ENCODE results near the gene PHKB.
"Not testable (repeated sequence)": the region's sequence is repeated elsewhere in the genome, so short reads cannot be mapped to it uniquely, and the experiment has no call there.

Gene PHKB

DNA sequence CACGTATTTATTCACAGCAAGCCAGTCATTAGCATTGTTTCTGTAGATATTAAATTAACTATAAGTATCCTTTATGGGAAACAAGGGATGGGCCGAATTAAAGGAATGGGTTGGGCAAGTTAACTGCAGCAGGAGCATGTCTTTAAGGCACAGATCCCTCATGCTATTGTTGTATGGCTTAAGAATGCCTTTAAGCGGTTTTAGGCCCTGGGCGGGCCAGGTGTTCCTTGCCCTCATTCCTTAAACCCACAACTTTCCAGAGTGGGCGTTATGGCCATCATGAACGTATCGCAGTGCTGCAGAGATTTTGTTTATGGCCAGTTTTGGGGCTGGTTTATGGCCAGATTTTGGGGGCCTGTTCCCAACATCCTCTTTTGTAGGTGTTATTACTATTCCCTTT lies 9.1 kb downstream of the PHKB start:
- DNase-seq = no peak

DNA sequence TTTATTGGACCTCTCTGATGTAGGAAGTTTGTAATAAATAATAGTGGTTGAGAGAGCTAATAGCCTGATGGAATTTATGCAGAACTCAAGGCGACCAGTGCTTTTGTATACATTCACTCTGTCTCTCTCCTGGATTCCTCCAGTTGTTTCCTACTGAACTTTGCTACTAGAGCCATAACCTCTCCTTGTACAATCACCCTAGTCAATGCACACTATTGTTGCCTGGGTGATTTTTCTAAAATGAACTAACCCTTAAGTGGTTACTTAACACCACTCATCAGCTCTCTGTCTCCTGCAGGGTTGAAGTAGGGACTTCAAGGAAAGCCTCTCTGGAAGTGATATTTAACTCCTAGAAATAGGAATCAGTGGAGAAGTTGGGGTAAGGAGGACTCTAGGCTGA lies 9.7 kb downstream of the PHKB start:
- no peak for DNase-seq

DNA sequence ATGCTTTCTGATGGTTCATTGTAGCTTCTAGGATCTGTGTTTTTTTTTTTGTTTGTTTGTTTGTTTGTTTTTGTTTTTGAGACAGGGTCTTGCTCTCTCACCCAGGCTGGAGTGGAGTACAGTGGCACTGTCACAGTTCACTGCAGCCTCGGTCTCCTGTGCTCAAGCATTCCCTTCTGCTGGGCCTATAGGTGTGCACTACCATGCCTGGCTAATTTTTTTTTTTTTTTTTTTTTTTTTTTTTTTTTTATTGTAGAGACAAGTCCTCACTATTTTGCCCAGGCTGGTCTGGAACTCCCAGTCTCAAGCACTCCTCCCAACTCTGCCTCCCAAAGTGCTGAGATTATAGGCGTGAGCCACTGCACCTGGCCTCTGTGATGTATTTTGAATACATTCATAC lies 11.9 kb downstream of the PHKB start:
- not testable (repeated sequence) for DNase-seq

DNA sequence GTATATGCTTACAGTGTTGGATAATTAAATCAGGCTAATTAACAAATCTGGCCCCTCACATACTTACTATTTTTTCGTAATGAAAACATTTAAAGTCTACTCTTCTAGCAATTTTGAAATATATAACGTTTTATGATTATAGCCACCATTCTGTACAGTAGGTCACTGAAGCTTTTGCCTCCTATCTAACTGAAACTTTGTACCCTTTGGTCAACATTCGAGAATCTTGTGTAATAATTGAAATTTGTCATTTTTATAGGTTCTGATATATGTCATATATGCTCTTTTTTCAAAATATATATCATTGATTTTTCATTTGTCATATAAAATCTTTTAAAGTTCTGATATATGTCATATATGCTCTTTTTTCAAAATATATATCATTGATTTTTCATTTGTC lies 12.7 kb downstream of the PHKB start:
- no peak for DNase-seq

DNA sequence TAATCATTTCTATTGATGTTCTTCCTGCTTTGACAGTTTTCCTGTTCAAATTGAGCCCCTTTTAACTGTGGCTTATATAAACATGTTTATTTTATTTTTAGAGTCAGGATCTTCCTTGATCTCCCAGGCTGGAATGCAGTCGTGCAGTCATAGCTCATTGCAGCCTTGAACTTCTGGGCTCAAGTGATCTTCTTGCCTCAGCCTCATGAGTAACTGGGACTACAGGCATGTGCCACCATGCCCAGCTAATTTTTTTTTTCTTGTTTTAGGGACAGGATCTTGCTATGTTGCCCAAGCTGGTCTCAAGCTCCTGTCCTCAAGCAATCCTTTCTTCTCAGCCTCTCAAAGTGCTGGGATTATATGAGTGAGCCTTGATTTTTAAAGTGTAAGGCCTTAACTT lies 14.7 kb downstream of the PHKB start:
- no peak for DNase-seq

DNA sequence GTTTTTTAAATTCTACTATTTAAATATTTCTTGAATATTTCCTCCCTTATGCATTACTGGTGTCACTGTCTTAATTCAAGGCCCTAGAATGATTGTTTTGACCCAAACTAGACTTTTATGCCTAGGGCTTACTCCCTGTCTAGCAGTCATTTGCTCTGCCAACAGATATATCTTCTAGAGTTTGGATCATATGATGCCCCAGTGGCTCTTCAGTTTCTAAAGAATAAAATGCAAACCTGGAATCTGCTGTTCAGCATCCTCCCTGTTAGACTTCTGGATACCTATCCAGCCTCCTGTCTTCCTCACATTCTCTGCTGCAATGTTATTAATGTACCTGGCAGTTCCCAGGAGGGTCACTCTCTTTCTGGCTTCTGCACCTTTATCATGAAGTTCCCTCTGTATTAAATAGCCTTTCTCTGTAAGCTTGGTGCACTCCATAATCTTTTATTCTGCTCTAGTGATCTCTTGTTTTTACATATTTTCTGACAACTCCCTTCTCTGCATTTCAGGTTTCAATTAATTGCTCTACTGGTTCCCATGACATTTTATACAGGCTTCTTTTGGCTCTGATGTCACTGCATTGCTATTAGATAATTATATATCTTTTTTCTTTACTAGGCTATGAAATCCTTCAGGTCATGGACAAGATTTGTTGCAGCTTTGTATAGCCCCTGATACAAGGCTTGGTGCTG lies 15.7 kb downstream of the PHKB start:
- DNase-seq = no peak

DNA sequence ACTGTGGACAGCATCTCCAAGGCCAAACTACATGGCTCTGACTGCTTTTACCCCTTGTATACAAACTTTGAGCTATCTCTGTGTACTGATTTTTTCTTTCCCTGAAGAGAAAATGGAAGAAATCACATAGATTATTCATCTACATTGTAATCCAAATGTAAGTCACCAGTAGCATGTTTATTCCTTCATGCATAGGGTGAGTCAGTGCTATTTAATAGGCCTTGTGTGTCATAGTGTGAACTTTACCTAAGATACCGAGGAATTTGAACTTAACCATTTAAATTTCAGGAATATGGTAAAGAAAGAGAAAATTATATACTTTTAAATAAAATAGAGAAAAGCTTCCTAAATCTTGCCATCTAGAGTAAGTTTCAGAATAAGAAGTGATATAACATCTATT lies 16.5 kb downstream of the PHKB start:
- no peak for DNase-seq

DNA sequence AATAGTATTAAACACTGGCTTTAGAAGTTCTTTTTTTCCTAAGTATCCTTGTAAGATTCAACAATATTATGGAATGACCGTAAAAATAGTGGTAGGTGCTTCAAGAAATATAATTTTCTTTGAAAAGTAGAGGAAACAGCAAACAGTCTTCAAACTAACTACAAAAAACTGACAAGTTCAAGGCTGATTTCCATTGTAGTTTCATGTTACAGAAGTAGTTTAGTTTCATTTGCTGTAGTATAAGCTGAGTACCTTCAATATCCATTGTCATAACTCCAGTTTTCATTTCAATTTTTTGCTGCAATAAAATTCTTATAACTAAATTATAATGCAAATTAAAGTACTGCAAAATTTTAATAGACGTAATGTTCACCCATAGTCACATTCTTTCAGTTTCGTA lies 19.3 kb downstream of the PHKB start:
- no peak for DNase-seq

DNA sequence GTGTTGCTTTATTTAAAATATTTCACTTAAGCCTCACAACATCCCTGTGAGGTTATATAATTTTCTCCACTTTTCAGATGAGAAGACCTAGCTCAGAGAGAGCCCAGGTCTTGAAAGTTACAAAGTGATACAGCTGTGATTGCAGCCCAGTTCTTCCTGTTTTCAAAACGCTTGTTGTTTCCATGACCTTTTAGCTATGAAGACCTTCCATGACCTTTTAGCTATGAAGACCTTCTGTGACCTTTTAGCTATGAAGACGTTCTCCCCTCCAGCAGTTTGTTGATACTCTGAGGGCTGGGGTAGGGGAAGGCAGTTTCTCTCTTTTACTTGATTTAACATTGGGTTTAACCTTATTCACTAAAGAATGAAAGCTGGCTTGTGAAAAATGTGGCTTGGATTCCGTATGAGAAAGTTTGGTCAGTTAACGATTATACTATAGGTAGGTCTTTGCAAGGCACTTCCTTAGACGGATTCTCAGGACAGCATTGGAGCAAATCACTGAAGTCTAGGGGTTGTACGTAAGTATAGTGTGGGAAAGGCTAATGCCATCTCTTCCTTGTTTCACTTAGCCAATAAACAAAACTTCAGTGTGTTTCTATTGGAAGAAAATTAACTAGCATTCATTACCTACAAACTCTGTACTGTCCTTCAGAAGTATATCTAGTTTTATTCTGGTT lies 20.7 kb downstream of the PHKB start:
- no peak for DNase-seq

DNA sequence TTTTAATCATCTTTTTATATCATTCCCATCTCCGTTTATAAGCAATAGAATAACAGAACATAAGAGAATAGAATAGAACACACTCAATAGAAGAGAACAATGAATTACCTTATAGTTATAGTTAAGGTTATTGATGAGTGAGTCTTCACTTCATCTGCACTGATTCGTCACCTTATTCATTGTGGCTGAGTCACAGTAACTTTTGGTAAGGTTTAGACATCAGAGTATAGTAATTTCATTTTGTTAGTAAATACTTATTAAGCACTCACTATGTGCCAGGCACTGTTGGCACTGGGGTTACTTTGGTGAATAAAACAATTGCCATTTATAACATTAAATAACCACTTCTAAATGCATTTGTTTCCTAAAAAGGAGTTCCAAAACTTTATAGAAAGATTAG lies 22.5 kb downstream of the PHKB start:
- DNase-seq = no peak

DNA sequence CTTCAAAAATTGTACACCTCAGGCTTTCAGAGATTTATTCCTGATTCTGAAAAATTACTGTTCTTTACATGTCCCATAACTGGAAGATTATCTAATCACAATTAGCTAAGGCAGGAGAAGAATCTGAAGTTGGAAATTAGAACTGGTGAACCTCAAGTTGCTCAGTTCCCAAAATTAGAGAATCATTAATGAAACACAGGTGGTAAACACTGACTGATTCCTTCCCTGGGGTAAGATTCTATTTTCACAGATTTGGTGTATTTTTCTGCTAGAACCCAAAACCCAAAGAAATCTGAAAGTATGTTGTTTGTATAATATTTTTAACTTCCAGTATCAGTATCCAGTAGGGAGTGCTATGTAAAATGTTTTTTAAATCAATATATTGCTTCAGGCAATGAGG lies 25.7 kb downstream of the PHKB start:
- DNase-seq = no peak

DNA sequence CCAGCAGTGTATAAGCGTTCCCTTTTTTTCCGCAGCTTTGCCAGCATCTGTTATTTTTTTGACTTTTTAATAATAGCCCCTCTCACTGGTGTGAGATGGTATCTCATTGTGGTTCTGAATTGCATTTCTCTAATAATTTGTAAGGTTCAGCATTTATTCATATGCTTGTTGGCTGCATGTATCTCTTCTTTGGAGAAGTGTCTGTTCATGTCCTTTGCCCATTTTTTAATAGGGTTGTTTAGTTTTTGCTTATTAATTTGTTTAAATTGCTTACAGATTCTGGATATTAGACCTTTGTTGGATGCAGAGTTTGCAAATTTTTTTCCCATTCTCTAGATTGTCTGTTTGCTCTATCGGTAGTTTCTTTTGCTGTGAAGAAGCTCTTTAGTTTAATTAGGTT lies 26.9 kb downstream of the PHKB start:
- DNase-seq = no peak

DNA sequence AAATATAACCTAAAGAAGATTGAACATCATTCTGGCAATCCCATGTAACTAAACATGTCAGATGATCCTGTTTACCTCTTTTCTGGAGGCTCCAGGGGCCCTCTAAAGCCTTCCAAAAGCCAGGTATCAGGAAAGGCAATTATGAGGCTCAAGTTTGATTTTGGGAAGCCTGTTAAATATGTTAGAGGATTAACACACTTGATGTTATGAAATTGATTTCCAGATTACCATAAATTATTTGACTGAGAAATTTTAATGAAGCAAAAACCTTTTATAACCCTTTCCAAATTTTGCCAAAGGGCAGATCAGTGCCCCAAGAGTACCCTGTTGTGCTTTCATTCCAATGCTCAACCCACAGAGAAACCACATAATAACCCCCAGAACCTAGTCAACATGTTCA lies 29.3 kb downstream of the PHKB start:
- no peak for DNase-seq

DNA sequence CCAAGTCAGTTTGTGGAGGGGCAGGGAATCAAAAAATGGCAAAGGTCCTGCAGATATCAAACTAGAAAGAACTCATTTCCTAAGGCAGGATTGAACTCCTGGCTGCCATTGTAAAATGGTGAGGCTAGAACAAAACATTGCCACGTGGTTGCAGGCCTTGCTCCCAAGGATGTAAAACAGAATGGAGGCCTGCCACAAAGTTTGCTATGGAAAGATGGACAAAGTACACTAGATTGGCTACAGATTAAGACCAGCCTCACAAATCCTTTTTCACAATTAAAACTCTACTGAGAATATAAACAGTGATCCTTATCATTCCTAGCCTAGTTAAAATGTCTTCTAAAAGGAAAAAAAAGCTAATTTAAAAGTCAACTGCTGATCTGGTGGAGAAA lies 30.9 kb downstream of the PHKB start:
- no peak for DNase-seq

DNA sequence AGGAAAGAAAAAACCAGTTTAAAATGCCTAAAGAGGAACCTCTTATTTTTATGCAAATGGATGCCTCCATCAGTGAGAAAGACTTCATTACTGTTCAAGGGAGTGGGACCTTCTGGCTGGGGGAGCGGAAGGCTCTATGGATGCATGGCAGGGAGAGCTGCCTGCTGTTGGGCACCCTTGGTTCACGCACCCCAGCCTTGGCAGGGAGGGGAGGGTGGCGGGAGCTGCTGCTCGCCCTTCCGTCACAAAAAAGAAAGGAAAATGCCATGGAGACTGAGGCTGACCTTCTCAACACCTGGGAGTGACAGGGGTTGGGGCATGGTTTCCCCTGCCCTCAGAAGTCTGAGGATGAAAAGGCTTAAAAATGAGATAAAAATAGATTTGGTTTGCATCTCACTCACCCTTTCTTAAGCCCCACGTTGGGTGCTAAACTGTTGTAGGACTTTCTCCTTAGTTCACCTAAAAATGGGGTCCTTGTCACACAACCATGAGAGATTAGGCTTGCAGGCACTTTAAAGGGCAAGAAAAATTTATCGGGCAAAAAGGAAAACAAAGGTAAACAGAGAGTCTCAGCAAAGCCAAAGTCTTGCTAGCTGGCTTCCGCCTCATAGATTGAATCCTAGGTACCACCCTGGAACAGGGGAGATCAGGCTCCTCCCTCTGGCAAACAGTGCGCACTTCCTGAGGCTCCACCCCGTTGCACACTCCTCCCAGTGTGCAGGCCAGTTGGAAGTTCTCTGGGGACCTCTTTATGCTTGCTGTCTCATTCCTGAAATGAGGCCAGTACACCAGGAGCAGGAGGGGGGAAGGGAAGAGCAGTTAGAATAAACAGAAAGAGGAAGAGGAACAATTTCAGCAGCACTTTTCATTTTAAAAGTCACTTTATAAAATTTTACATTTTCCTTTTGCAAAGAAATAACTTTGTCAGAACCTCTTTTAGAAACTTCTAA lies 31.6 kb downstream of the PHKB start:
- no peak for DNase-seq

DNA sequence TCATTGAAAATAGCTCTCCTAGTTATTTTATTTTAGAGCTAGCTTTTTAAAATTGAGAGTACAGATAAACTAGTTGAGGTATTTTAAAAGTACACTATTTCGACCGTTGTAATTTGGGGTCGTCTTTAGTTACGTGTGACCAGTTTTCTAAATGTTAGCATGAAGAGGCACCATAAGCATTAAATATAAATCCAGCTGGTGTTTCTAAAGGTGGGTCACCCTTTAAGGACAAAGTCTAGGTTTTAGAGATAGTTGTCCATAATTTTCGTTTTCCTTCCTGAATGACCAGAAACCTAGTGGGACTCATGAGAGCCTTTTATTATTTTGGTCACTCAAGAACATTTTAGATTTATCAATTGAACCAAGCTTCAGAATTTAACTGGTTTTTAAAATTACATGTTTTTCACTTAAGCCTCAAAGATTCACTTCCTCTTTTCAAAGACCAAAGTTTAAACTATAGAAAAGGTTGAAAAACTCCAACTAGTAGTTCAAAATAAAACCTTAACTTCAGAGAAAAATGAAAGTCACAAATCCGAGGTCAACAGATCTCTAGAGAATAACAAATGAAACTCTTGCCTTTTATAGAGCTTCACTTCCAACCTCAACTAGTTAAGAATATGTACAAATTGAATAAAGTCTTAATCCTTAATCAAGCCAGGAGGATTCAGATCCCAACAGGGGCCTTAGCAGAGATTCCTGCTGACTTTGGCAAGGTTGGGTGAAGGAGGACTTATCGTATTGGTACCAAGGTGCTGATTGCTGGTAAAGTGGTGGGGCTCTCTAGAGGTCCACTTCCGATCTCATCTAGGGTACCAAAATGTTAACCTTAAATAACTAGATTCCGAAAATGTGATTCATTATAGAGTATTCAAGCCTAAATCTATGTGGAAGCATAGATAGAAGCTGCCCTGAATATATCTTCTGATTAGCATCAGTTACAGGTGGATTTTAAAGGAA lies 32.5 kb downstream of the PHKB start:
- no peak for DNase-seq

DNA sequence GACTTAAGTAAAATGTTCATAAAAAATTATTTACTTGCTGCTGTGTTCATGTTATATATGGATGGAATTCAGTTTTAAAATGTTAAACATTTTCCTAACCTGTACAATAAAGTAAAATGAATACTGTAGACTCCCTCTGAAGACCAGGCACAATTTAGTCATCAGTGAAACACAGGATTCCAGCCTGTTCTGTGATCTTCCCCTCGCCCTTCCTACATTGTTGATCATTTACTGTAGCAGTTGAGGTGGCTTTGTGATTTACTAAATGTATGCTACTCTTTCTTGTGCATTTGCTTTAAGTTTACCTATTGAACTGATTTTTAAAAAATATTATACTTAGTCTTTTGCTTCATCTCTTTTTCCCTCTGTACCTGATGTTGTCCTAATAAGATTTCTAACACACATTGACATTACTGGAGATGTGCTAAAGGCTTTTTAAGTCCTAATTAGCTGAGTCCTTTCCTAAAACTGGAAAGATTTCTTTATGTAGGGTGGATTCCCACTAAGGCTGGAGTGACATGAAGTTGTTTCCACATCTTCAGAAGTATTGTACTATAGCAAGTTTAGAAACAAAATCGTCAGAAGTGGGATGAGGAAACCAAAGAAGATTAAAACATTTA lies 38.1 kb downstream of the PHKB start:
- no peak for DNase-seq

DNA sequence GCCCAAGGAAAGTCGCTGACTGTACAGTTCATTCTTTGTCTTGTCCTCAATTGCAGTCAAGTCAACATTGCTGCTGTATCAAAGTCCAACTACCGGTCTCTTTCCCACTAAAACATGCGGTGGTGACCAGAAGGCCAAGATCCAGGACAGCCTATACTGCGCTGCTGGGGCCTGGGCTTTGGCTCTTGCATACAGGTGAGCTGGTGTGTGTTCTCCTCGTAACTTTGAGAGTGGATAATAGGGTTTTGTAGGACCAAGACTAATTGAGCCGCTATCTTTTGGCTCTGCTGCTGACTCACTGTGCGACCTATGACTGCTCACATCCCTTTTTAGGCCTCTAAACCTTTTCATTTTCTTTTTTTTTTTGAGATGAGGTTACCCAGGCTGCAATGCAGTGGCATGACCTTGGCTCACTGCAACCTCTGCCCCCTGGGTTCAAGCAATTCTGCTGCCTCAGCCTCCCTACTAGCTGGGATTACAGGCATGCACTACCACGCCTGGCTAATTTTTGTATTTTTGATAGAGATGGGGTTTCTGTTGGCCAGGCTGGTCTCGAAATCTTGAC lies 38.7 kb downstream of the PHKB start:
- DNase-seq = no peak

DNA sequence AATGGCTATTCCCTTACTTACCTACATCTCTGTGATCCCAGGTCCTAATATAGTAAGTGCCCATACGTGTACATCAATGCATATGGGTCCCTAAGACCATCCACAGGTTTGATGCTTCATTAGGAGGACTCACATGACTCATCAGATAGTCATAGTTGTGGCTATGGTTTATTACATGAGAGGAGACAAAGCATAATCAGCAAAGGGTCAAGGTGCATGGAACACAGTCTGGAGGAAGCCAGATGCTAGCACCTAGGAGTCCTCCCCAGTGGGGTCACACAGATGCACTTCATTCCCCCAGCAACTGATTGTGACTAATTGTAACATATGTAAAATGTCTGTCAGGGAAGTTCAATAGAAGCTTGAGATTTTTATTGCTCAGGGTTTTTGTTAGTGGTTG lies 42.8 kb downstream of the PHKB start:
- no peak for DNase-seq

DNA sequence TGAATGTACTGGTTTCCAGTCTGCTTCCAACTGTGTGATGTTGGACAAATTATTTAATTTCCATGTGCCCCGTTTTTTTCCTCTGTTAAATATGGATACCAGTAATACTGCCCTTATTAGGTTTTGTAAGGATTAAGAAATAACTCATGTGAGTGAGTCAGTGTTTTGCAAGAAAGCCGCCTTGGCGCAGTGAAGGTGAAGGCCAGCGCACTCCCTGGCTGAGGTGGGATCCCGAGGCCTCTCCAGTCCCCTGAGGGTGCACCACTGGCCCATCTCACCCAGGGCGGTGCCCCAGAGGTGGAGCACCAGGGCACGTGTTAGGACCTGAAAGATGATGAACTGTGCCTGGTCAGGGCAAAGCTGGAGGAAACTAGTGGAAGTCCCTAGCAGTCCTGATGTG lies 43.5 kb downstream of the PHKB start:
- no peak for DNase-seq

DNA sequence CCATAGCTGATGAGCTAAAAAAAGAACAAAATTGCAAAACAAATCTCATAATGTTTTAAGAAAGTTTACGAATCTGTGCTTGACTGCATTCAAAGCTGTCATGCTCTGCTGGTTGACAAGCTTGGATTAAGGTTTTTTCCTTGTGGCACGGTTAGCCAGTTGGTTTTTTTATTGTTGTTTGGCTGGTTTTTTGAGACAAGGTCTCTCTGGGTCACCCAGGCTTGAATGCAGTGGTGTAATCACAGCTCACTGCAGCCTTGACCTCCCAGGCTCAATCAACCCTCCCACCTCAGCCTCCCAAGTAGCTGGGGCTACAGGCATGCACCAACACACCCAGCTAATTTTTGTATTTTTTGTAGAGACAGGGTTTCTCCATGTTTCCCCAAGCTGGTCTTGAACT lies 45.7 kb downstream of the PHKB start:
- DNase-seq = no peak

DNA sequence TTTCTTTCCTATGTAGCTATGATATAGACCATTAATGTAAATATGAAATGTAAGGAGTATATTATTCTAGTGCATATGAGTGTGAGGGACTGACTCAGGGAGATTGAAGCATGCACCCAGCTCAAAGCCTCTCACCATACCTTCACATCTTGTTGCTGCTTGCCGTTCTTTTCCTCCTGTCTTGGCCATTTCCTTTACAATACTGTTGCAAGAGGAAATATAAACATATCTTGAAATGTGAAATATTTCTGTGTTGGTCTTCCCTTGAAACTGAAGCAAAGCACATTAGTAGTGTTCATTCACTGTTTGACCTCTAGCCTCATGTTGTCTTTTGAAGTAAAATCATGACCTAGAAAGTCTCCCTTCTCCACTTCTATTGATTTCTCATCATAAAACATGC lies 46.6 kb downstream of the PHKB start:
- no peak for DNase-seq
